Kidney (tissue), 14 donors: ENCODE data around the gene MOB3C. TPM values are rescaled to one million over a fixed set of nuclear protein-coding genes. Genes with fewer than 3 reads are reported as not detected.

ENCODE experiments used
- DNase-seq, 5 donors: peaks; one replicate each; pipeline ENCODE4 v3.0.0-alpha.2; 2013 to 2020
- FAIRE-seq: peaks from 2 replicates; lab custom pipeline; 2012; peaks lifted over from hg19 to GRCh38; lab: Jason Lieb, UNC
- H3K27ac ChIP-seq, 2 donors: one replicate each; pipeline ENCODE4 v1.7.0; 2013; ENCODE audit warnings: low read depth in 2 of 2, low read length in 2 of 2, inconsistent platforms in 1 of 2
- H3K27me3 ChIP-seq: one replicate; pipeline ENCODE4 v1.7.1; 2013; ENCODE audit warnings: low read length, inconsistent platforms; ENCODE audit not compliant: control insufficient read depth, insufficient read depth
- H3K36me3 ChIP-seq, 3 donors: one replicate each; pipeline versions ENCODE4 v1.7.0 to v1.7.1; 2013; ENCODE audit warnings: low read length in 3 of 3, control low read depth in 1 of 3, inconsistent platforms in 1 of 3; ENCODE audit not compliant: insufficient read depth in 3 of 3, control insufficient read depth in 2 of 3
- H3K4me1 ChIP-seq, 3 donors: one replicate each; pipeline versions ENCODE4 v1.7.0 to v1.7.1; 2013; ENCODE audit warnings: low read length in 3 of 3, inconsistent platforms in 1 of 3, low read depth in 1 of 3; ENCODE audit not compliant: control insufficient read depth in 2 of 3, insufficient read depth in 2 of 3
- H3K4me3 ChIP-seq, 3 donors: one replicate each; pipeline versions ENCODE4 v1.7.0 to v1.8.1; 2013; ENCODE audit warnings: low read length in 3 of 3, control low read depth in 1 of 3, inconsistent platforms in 1 of 3
- H3K9ac ChIP-seq, 3 donors: one replicate each; pipeline versions ENCODE4 v1.7.0 to v1.7.1; 2013; ENCODE audit warnings: low read length in 3 of 3, control low read depth in 1 of 3, inconsistent platforms in 1 of 3
- H3K9me3 ChIP-seq, 3 donors: one replicate each; pipeline versions ENCODE4 v1.7.0 to v1.7.1; 2013; ENCODE audit warnings: low read length in 3 of 3, control low read depth in 1 of 3, inconsistent platforms in 1 of 3; ENCODE audit not compliant: control insufficient read depth in 2 of 3, insufficient read depth in 1 of 3
- intact Hi-C: fragments of 100-400 bp; cut with DNase I; formaldehyde crosslinking; loops from one replicate; pipeline ENCODE4 v1.11.1; 2022
- polyA plus RNA-seq: library from polyadenylated mRNA; stranded (reverse); fragments of 350-450 nt; fragmentation: Illumina TruSeq; extraction: RNeasy Lipid Tissue Mini Kit (QIAGEN cat#74804); gene quantifications from one replicate; pipeline ENCODE4 v1.2.3, GENCODE V29; 2014; ENCODE audit warnings: low read depth, low replicate concordance; ENCODE audit not compliant: insufficient read depth
- total RNA-seq: library from RNA; stranded (reverse); fragmentation: NEBNext Ultra II Directional; extraction: Animal tissue kit (Norgen Biotek cat#: 25700); gene quantifications from one replicate; pipeline ENCODE4 v1.2.1, GENCODE V29; 2021
- TF ChIP-seq, protein P1 (sequence below): IDR thresholded peaks from 3 replicates; pipeline ENCODE4 v1.5.1; 2012; ENCODE audit warnings: mild to moderate bottlenecking, moderate library complexity, borderline replicate concordance; ENCODE audit not compliant: insufficient read depth; ENCODE audit errors: extremely low read depth
- donor health status: control.
- donor health status: control.
- donor health status: control.
- donor health status: control.
- donor health status: control.
- donor health status: DM: yes; HTN: yes; CAD: no.
- donor health status: Normal renal cell carcinoma (clear cell type).

Gene MOB3C
- total and polyA plus RNA-seq, 2 donors from 2014 or later: 12.4 to 14.9 TPM

DNA sequence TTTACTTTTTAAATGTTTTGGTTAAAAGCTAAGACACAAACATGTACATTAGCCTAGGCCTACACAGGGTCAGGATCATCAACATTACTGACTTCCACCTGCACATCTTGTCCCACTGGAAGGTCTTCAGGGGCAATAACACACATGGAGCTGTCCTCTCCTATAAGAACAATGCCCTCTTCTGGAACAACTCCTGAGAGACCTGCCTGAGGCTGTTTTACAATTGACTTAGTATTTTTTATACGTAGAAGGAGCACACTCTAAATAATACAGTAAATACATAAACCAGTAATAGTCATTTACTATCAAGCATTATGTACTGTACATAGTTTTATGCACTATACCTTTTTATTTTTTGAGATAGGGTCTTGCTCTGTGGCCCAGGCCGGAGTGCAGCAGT is 14.1 kb upstream of the MOB3C start:
- no peak overlapping the region for H3K27ac ChIP-seq
- DNase-seq (no peak), FAIRE-seq (no peak)
- H3K4me1 ChIP-seq: no peaks in the 10 kb centered on the region
- H3K27me3 ChIP-seq: no peaks in the 10 kb centered on the region
- H3K36me3 ChIP-seq: peaks cover 9 to 50% (median 18%) of the 10 kb centered on the region in 3 donors
- no peaks in the 10 kb centered on the region for H3K9me3 ChIP-seq
- TF ChIP-seq, protein P1, sequence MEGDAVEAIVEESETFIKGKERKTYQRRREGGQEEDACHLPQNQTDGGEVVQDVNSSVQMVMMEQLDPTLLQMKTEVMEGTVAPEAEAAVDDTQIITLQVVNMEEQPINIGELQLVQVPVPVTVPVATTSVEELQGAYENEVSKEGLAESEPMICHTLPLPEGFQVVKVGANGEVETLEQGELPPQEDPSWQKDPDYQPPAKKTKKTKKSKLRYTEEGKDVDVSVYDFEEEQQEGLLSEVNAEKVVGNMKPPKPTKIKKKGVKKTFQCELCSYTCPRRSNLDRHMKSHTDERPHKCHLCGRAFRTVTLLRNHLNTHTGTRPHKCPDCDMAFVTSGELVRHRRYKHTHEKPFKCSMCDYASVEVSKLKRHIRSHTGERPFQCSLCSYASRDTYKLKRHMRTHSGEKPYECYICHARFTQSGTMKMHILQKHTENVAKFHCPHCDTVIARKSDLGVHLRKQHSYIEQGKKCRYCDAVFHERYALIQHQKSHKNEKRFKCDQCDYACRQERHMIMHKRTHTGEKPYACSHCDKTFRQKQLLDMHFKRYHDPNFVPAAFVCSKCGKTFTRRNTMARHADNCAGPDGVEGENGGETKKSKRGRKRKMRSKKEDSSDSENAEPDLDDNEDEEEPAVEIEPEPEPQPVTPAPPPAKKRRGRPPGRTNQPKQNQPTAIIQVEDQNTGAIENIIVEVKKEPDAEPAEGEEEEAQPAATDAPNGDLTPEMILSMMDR: no peak
- intact Hi-C loops: no loop called here
- no peak overlapping the region for H3K9ac ChIP-seq
- no peak overlapping the region for H3K4me3 ChIP-seq

DNA sequence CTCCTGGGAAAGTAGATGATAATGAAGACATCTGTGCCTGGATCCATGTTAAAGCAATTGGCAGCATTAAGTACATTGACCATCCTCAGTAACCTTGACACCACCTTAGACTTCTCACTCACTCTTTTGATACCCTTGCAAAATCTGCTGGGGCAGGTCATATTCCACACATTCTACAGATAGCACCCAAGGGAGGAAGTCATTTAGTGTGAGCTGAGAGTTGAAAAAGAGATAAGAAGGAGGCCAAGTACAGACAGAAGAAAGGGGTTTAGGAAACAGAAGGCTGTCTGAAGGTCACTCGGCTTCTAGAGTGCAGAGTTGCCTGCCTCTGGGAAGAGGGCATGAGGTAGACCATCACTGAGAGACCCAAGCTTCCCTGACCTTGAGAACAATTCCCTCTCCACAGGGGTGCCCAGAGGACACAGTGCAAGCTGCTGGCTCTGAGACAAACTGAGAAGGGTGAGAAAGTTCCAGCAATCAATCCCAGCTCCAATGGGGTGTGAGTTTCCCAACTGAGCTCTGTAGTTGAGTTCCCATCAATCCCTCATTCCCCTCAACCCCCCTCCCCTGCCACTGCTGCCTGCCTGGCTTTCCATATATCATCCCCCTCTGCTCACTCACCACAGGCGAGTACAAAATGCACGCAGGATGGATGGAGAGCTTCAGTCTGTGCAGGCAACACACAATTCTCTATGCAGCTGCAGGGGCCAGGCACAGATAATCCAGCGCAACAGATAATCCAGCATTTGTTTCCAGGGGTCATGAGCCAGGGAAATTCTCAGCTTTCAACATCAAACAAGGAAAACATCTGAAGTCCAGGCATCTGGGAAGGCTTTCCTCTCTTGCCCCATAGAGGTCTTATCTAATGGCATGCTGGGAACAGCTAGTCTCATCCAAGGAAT is 7.4 kb upstream of the MOB3C start:
- Histone ChIP-seq H3K36me3 (no peaks in the 10 kb centered on the region), H3K27ac (no peak overlapping the region), H3K9me3 (no peaks in the 10 kb centered on the region), H3K4me1 (no peaks in the 10 kb centered on the region), H3K9ac (no peak overlapping the region), H3K27me3 (no peaks in the 10 kb centered on the region), H3K4me3 (no peak overlapping the region)
- intact Hi-C loops: no loop called here
- FAIRE-seq (no peak), DNase-seq (no peak)
- TF ChIP-seq, protein P1: no peak

DNA sequence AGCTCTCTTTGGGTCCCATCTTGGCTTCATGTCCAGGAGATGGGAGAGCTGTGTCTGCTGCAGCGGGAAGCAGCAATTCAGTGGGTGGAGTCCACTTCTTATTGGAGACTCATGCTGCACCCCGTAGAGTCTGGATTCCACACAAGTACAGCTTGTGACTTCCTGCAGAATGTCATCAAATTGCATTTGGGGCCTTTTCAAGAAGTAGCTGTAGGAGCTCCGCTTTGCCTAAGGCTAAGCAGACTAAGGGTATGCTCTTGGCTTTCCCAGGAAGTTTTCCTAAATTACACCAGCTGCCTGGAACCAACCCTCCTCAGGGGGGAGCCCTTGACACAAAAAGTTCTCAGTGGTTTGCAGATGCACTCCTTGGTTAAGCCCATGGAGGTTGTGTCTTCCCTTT is 5.7 kb upstream of the MOB3C start:
- Histone ChIP-seq H3K4me3 (no peak overlapping the region), H3K4me1 (peaks cover 0 to 2% (median 1%) of the 10 kb centered on the region in 3 donors), H3K9ac (no peak overlapping the region), H3K9me3 (no peaks in the 10 kb centered on the region), H3K27me3 (no peaks in the 10 kb centered on the region), H3K36me3 (no peaks in the 10 kb centered on the region), H3K27ac (no peak overlapping the region)
- TF ChIP-seq, protein P1: peak; percentile 9
- FAIRE-seq (no peak), DNase-seq (no peak)
- intact Hi-C loops: no loop called here
